Measurements from ENCODE around the gene GSG1.
"Not testable (repeated sequence)": the region's sequence is repeated elsewhere in the genome, so short reads cannot be mapped to it uniquely, and the experiment has no call there.

Gene GSG1

DNA sequence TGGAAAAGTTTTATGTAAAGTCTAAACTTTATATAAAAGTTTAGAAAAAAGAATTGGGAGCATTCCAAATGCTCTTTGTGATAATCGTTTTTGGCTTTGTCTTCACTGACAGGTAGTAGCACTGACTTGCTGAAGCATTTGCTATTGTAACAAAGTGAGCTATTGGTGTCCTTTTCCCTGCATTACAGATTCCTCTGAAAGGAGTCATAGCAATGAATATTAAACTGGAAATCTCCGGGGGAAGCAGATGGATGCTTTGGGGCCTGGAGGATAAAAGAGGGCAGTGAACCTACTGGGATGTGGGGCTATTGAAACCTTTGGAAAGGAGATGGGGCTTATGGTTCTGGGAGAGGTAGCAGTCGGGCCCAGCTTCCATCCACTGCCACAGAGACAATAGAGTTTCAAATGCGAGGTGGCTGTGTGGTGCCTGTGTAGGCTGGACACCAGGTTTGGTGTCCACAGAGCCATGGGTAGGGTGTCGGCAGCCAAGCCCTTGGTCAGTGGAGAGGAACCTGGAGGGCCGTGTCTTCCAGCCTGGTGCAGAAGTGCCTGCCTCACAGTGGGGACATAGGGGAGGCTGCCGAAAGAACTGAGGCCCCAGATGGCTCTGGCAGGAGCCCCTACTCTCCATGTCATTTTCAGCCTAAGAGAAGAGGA lies 10.1 kb downstream of the GSG1 start:
- no peak for DNase-seq (ENCODE audit: low read depth in 1 of 2, low spot score in 1 of 2)

DNA sequence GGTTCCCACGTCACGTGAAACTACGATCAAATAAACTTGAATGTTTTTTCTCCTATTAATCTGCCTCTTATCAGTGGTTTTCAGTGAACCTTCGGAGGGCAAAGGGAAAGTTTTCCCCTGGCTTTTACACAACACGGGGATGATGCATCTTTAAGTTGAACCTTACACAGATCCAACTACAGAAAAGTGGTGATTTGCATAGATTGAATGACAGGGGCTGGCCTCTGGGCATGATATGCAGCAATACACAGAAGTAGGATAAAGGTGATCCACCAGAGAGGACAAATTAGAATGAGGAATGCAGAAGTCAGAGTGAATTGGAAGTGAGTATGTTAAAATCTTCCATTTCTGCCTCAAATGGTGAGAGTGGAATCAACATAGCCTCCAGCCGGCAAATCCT lies 11.6 kb downstream of the GSG1 start:
- DNase-seq (ENCODE audit: low read depth in 1 of 2, low spot score in 1 of 2) = no peak

DNA sequence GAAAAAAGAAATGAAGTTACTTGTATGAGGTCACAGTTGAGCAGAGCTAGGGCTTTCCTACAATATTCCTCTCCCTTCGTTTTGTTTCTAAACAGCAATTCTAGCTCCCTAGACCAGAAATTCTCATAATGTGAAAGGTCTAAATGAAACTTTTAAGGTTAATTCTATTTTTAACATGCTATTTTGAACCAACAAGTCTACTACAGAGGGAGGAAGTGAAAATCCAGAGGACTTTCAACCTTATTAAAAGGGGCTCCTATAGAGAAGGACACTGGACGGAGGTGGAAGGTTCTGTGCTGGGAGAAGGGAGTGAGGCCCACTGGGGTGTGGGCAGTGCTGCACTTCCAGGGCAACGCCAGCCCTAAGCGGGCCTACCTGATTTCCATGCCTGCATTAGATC lies 13.4 kb downstream of the GSG1 start:
- DNase-seq (ENCODE audit: low read depth in 1 of 2, low spot score in 1 of 2) = no peak

DNA sequence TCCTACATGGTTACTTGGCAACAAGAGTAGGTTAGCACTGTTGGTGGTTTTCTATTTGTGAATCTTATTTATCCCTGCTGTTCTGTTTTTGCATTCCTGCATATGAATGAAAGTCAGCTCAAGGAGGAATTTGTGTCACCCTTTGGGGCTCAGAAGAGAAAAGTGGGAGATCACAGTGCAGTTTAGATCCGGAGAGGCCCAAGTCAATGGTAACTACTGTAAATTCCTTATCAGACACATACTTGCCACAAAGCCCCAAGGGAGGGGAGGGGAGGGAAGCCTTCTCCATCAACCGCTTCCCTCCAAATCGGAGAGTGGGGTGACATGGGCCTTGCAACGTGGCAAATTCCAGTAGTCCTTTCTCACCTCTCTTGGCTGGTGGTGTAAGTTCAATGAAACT lies 15.0 kb downstream of the GSG1 start:
- DNase-seq (ENCODE audit: low read depth in 1 of 2, low spot score in 1 of 2) = no peak

- DNase-seq (ENCODE audit: low read depth in 1 of 2, low spot score in 1 of 2) = no peak
Observed at GRCh38 chr12:13087766-13088165, 15.7 kb downstream of the GSG1 start.

- no peak for DNase-seq (ENCODE audit: low read depth in 1 of 2, low spot score in 1 of 2)
Observed at GRCh38 chr12:13085968-13086686, 17.3 kb downstream of the GSG1 start.

- DNase-seq (ENCODE audit: low read depth in 1 of 2, low spot score in 1 of 2) = no peak
Observed at GRCh38 chr12:13084898-13085640, 18.4 kb downstream of the GSG1 start.

DNA sequence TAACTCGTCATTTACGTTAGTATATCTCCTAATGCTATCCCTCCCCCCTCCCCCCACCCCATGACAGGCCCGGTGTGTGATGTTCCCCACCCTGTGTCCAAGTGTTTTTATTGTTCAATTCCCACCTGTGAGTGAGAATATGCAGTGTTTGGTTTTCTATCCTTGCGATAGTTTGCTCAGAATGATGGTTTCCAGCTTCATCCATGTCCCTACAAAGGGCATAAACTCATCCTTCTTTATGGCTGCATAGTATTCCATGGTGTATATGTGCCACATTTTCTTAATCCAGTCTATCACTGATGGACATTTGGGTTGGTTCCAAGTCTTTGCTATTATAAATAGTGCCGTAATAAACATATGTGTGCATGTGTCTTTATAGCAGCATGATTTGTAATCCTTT lies 19.8 kb downstream of the GSG1 start:
- DNase-seq (ENCODE audit: low read depth in 1 of 2, low spot score in 1 of 2) = not testable (repeated sequence)

DNA sequence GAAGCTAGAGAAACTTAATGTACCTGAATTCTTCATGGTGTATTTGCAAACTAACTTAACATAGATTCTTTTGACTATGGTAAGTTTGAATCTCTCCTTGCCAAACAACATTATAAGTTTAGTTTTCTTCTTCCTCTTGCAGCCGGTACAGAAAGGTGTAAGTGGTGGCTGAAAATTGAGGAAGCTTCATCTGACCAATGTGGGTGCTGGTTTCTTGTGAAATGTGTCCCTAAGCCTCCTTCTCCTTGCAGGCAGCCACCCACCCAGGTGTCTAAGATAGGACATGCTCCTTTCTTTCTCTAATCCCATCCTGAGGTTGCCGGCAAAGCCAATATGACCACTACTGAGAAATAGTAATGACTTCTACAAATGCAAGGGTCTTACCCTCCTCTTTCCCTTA lies 20.6 kb downstream of the GSG1 start:
- DNase-seq (ENCODE audit: low read depth in 1 of 2, low spot score in 1 of 2) = no peak

- no peak for DNase-seq (ENCODE audit: low read depth in 1 of 2, low spot score in 1 of 2)
Observed at GRCh38 chr12:13080266-13080665, 23.2 kb downstream of the GSG1 start.

DNA sequence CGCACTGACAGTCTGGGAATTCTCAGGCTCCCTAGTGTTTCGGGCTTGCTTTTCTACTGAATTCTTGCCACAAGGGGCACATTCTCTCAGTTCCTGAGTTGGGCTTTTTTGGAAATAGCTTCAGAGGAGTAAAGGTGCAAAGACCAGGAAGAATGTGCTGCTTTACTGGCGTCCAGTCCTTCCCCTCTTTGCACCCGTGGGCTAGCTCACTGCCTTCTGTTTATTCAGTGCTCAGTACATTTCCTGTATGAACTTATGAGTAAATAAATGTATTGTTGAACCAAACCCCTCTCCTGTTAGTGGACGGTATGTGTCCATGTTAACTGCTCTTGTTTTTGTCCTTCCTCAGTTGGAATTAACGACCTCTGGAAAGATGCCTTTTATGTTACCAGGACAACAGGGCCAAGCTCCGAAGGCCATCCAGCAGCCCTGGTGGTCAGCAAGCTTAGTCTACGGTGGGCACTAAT lies 24.0 kb downstream of the GSG1 start:
- no peak for DNase-seq (ENCODE audit: low read depth in 1 of 2, low spot score in 1 of 2)

GRCh38 chr12:13075786-13076570 lies 27.5 kb downstream of the GSG1 start:
- DNase-seq (ENCODE audit: low read depth in 1 of 2, low spot score in 1 of 2) = no peak

DNA sequence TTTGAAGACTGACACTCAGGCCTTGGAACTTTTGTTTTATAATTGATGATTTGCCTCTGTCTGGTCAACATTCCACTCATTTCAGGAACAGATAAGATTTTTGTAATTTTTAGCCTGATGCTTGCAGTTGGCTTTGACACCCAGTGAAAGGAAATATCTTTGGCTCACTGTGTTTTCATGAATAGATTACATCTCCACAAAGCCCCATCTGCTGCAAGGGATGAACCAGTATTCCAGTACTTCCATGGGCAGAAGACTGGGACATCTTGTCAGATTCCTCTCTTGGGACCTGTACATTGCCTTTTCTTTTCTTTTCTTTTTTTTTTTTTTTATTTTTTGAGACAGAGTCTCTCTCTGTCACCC lies 28.4 kb downstream of the GSG1 start:
- DNase-seq (ENCODE audit: low read depth in 1 of 2, low spot score in 1 of 2) = no peak

DNA sequence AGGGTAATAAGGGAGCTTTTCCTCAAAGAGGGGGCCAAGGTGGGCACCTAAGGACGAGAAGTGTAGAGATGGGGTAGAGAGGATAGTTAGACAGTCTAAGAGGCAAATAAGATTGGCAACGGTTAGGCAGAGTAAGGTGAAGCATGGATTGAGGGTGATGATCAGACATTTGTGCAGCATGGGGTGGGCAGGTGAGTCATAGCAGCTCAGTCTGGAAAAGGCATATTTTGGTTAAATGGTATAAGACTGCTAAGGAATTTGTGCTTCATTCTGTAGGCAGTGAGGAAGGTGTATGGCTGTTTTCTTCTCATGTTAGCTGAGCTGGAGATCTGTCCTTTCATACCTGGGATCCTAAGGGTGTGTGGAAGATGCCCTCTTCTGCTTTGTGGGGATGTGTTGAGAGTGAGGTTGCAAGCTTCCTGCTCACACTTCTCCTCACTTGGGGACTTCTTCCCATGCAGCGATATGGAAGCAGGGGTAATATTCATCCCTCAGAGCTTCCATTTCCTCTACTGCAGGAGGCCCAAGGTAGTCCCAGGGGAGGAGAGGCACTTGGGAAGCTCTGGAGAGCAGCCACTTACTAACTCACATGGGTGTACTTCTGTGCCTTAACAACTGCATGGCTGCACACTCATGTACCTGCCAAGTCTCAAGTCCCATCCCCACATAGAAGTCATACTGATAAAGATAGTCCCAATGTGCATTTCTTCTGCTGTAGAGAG lies 28.9 kb downstream of the GSG1 start:
- no peak for DNase-seq (ENCODE audit: low read depth in 1 of 2, low spot score in 1 of 2)

DNA sequence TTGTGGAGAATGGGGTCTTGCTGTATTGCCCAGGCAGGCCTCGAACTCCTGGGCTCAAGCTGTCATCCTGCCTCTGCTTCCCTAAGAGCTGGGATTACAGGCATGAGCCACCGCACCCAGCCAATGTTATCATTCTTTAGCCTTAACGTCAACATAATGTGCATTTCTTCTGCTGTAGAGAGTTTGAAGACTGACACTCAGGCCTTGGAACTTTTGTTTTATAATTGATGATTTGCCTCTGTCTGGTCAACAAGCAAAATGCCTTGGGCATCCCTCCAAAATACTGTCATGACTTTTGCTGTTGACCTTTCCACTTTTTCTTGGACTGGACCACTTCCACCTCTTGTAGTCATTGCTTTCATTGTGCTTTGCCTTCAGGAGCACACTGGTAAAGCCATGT lies 30.3 kb downstream of the GSG1 start:
- DNase-seq (ENCODE audit: low read depth in 1 of 2, low spot score in 1 of 2) = no peak

- DNase-seq (ENCODE audit: low read depth in 1 of 2, low spot score in 1 of 2) = no peak
Observed at GRCh38 chr12:13071305-13072280, 31.9 kb downstream of the GSG1 start.

DNA sequence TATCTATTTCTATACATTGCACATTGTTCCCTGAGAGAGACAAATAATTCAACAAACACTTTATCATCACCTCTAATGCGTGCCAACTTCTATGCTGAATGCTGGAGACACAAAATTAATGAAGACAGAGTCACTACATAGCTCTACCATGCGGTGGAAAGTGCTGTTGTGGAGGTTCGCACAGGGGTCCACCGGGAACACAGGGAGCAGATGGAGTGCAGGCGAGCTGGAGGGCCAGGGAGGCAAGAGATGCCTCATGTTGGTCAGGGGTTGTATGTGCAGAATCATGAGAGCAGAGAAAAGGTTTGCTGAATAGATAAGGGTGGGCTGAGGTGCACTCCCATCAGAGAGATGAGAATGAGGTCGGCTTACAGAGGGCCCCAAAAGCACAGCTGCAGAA lies 34.1 kb downstream of the GSG1 start:
- no peak for DNase-seq (ENCODE audit: low read depth in 1 of 2, low spot score in 1 of 2)

DNA sequence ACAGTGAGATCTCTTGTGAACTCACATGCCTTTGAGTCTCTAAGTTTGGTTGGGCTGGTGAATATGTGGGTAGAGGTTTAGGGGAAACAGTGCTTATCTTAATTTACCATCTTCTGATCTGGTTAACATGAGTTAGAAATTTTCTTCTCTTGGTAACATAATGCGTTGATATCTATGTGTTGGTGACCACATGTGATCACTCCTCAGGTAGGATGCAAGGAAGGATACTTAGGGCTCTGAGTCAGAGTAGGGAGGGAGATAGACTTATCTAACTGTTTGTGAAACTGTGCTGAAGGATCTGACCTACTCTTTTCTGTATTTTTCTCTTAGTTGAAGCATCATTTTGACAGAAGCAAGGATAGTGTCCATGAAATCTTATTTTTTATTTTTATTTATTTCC lies 36.1 kb downstream of the GSG1 start:
- no peak for DNase-seq (ENCODE audit: low read depth in 1 of 2, low spot score in 1 of 2)

DNA sequence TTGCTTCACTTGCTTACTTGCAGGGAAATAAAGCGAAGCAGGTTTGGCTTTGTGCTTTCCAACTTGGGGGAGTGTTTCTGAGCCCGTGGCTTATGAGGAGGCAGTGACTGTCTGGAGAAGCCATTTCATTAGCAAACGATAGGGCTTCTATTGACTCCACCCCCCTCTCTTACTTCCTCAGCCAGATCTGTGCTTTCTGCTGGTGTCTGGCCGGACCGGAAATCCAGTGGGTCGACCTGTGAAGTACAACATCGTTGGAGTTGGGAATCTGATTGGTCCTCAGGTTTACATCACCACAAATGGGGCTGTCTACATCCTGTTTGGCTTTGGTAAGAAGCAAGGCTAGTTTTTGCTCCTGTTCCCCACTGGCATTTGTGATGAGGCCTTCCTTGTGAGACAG lies 37.0 kb downstream of the GSG1 start:
- DNase-seq (ENCODE audit: low read depth in 1 of 2, low spot score in 1 of 2) = no peak

DNA sequence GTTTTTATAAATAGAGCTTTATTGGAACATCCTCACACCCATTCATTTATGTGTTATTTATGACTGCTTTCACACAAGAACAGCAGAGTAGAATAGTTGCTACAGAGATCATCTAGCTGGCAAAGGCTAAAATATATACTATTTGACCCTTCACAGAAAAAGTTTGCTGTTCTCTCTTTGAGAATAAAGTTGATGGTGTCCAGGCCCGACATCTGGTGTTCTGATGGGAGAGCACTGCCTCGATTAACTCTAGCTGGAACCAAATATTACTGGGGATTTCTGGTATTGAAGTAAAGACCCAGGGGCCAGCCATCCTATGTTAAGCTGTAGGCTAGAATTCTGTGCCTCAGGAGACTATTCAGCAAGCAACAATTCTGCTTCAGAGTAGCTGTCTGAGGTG lies 37.5 kb downstream of the GSG1 start:
- DNase-seq (ENCODE audit: low read depth in 1 of 2, low spot score in 1 of 2) = no peak
